Measurements from ENCODE around the gene MAP4K5. TPM values are rescaled to one million over a fixed set of nuclear protein-coding genes. Genes with fewer than 3 reads are reported as not detected.
"Not testable (repeated sequence)": the region's sequence is repeated elsewhere in the genome, so short reads cannot be mapped to it uniquely, and the experiment has no call there.

The MAP4K5 gene
- polyA plus RNA-seq, 1 donor (not counting 4 experiments of a cell fraction or from before 2014, with no cell fraction given) = 25.8 TPM

DNA sequence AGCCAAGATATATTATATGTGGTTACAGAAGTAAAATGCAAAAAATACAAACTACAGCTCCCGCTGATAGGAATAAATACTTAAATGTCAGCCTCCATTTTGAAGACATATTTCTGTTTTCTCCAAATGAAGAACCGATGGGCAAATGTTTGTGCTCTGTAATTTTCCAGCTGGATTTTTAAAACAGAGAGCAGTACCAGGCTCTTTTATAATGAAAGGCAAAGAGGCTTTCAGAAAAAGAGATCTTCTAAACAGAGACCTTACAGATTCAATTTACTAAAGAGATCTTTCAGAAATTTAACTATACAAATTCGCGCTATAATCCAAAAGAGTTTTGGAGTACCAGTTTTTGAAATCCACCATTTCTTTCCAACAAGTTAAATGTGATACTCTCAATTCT lies 19.9 kb downstream of the MAP4K5 start:
- no peak for TF ChIP-seq CTCF (optimal IDR thresholded peaks at IDR 0.05 in 1 of 3, IDR thresholded peaks at IDR 0.05 in 1 of 3, conservative IDR thresholded peaks at IDR 0.05 in 1 of 3; ENCODE audit: extremely low read depth in 1 of 3, insufficient read depth in 2 of 3, low read length in 3 of 3)
- TF ChIP-seq EZH2 (IDR thresholded peaks at IDR 0.05; ENCODE audit: low read length) = no peak
- Histone ChIP-seq H3K79me2 (ENCODE audit: control insufficient read depth, insufficient read depth, low read length) (peaks cover 75% of the 10 kb centered on the region), H4K20me1 (ENCODE audit: control insufficient read depth, extremely low read depth, insufficient read depth, low read length) (no peaks in the 10 kb centered on the region), H3K27me3 (ENCODE audit: control insufficient read depth, extremely low read depth, insufficient read depth, low read length) (no peaks in the 10 kb centered on the region), H3K4me1 (ENCODE audit: control insufficient read depth, extremely low read depth, insufficient read depth, low read length) (no peaks in the 10 kb centered on the region), H3K36me3 (ENCODE audit: control insufficient read depth in 2 of 2, extremely low read depth in 1 of 2, insufficient read depth in 2 of 2, low read length in 2 of 2) (no peaks in the 10 kb centered on the region), H3K4me2 (ENCODE audit: control insufficient read depth, extremely low read depth, insufficient read depth, low read depth, low read length) (no peak overlapping the region), H3K9me3 (ENCODE audit: control insufficient read depth, low read depth, low read length) (no peaks in the 10 kb centered on the region), H3K4me3 (ENCODE audit: control insufficient read depth in 2 of 3, extremely low read depth in 1 of 3, insufficient read depth in 2 of 3, low read depth in 1 of 3, low read length in 3 of 3) (no peak overlapping the region), H3K27ac (ENCODE audit: control insufficient read depth, insufficient read depth, low read length) (no peak overlapping the region), H3K9ac (ENCODE audit: control insufficient read depth, extremely low read depth, insufficient read depth, low read length) (no peak overlapping the region), H3K9me1 (ENCODE audit: control insufficient read depth, extremely low read depth, insufficient read depth, low read length) (no peaks in the 10 kb centered on the region), H2AFZ (ENCODE audit: control insufficient read depth, low read length) (no peak overlapping the region)
- dilution Hi-C loops (cut with MboI; ENCODE audit: extremely low pct_ligation_motif_present, low sequenced_read_pairs) = no loop called here
- no peak for DNase-seq (ENCODE audit: low read depth, low spot score)
- FAIRE-seq = no peak

GRCh38 chr14:50510157-50510556 lies 22.2 kb downstream of the MAP4K5 start:
- dilution Hi-C loops (cut with MboI; ENCODE audit: extremely low pct_ligation_motif_present, low sequenced_read_pairs) = no loop called here
- FAIRE-seq = no peak

GRCh38 chr14:50507078-50507477 lies 25.3 kb downstream of the MAP4K5 start:
- Histone ChIP-seq H3K79me2 (ENCODE audit: control insufficient read depth, insufficient read depth, low read length) (peaks cover 43% of the 10 kb centered on the region), H3K4me1 (ENCODE audit: control insufficient read depth, extremely low read depth, insufficient read depth, low read length) (peaks cover 17% of the 10 kb centered on the region)
- H3K27me3 ChIP-seq (ENCODE audit: control insufficient read depth, extremely low read depth, insufficient read depth, low read length); H3K9me1 ChIP-seq (ENCODE audit: control insufficient read depth, extremely low read depth, insufficient read depth, low read length); H4K20me1 ChIP-seq (ENCODE audit: control insufficient read depth, extremely low read depth, insufficient read depth, low read length); H3K9me3 ChIP-seq (ENCODE audit: control insufficient read depth, low read depth, low read length); FAIRE-seq; H2AFZ ChIP-seq (ENCODE audit: control insufficient read depth, low read length); H3K27ac ChIP-seq (ENCODE audit: control insufficient read depth, insufficient read depth, low read length); dilution Hi-C loops (cut with MboI; ENCODE audit: extremely low pct_ligation_motif_present, low sequenced_read_pairs); H3K9ac ChIP-seq (ENCODE audit: control insufficient read depth, extremely low read depth, insufficient read depth, low read length); DNase-seq (ENCODE audit: low read depth, low spot score); H3K4me3 ChIP-seq (ENCODE audit: control insufficient read depth in 2 of 3, extremely low read depth in 1 of 3, insufficient read depth in 2 of 3, low read depth in 1 of 3, low read length in 3 of 3); H3K36me3 ChIP-seq (ENCODE audit: control insufficient read depth in 2 of 2, extremely low read depth in 1 of 2, insufficient read depth in 2 of 2, low read length in 2 of 2); H3K4me2 ChIP-seq (ENCODE audit: control insufficient read depth, extremely low read depth, insufficient read depth, low read depth, low read length): not testable (repeated sequence)

More at GRCh38 chr14:50510157-50510556, 22.2 kb downstream of the MAP4K5 start:
- H4K20me1 ChIP-seq (ENCODE audit: control insufficient read depth, extremely low read depth, insufficient read depth, low read length) = no peaks in the 10 kb centered on the region
- no peaks in the 10 kb centered on the region for H3K9me3 ChIP-seq (ENCODE audit: control insufficient read depth, low read depth, low read length)
- H3K27ac ChIP-seq (ENCODE audit: control insufficient read depth, insufficient read depth, low read length) = no peak overlapping the region
- no peaks in the 10 kb centered on the region for H3K4me1 ChIP-seq (ENCODE audit: control insufficient read depth, extremely low read depth, insufficient read depth, low read length)
- H3K27me3 ChIP-seq (ENCODE audit: control insufficient read depth, extremely low read depth, insufficient read depth, low read length) = no peaks in the 10 kb centered on the region
- no peak for DNase-seq (ENCODE audit: low read depth, low spot score)
- TF ChIP-seq EZH2 (IDR thresholded peaks at IDR 0.05; ENCODE audit: low read length) (no peak), CTCF (optimal IDR thresholded peaks at IDR 0.05 in 1 of 3, IDR thresholded peaks at IDR 0.05 in 1 of 3, conservative IDR thresholded peaks at IDR 0.05 in 1 of 3; ENCODE audit: extremely low read depth in 1 of 3, insufficient read depth in 2 of 3, low read length in 3 of 3) (no peak)
- no peak overlapping the region for H3K9ac ChIP-seq (ENCODE audit: control insufficient read depth, extremely low read depth, insufficient read depth, low read length)
- no peaks in the 10 kb centered on the region for H3K36me3 ChIP-seq (ENCODE audit: control insufficient read depth in 2 of 2, extremely low read depth in 1 of 2, insufficient read depth in 2 of 2, low read length in 2 of 2)
- no peaks in the 10 kb centered on the region for H3K9me1 ChIP-seq (ENCODE audit: control insufficient read depth, extremely low read depth, insufficient read depth, low read length)
- H3K4me3 ChIP-seq (ENCODE audit: control insufficient read depth in 2 of 3, extremely low read depth in 1 of 3, insufficient read depth in 2 of 3, low read depth in 1 of 3, low read length in 3 of 3) = no peak overlapping the region
- H3K4me2 ChIP-seq (ENCODE audit: control insufficient read depth, extremely low read depth, insufficient read depth, low read depth, low read length) = no peak overlapping the region
- H3K79me2 ChIP-seq (ENCODE audit: control insufficient read depth, insufficient read depth, low read length) = peaks cover 69% of the 10 kb centered on the region
- no peak overlapping the region for H2AFZ ChIP-seq (ENCODE audit: control insufficient read depth, low read length)

All from keratinocyte (primary cell).